Measurements from ENCODE around the gene GSKIP. TPM values are rescaled to one million over a fixed set of nuclear protein-coding genes. Genes with fewer than 3 reads are reported as not detected.

The GSKIP gene
- total RNA-seq, 1 donor from 2014 or later, result 13.6 TPM

- H3K36me3 Mint-ChIP-seq, result no peaks in the 10 kb centered on the region
- no peak overlapping the region for H3K4me3 Mint-ChIP-seq
- no peak for TF ChIP-seq CTCF (IDR thresholded peaks at IDR 0.05; ENCODE audit: unreplicated experiment)
- no peak overlapping the region for H3K27ac Mint-ChIP-seq
- H3K9me3 Mint-ChIP-seq, result no peaks in the 10 kb centered on the region
- no peaks in the 10 kb centered on the region for H3K4me1 Mint-ChIP-seq
- no peaks in the 10 kb centered on the region for H3K27me3 Mint-ChIP-seq (ENCODE audit: low read depth)
- no peak for DNase-seq (ENCODE audit: low spot score in 2 of 2, unreplicated experiment in 2 of 2)
Measured at GRCh38 chr14:96409701-96410100, 46.4 kb downstream of the GSKIP start.

- Mint-ChIP-seq H3K4me3 (no peak overlapping the region), H3K27ac (no peak overlapping the region), H3K27me3 (ENCODE audit: low read depth) (no peaks in the 10 kb centered on the region), H3K4me1 (no peaks in the 10 kb centered on the region), H3K36me3 (no peaks in the 10 kb centered on the region), H3K9me3 (no peaks in the 10 kb centered on the region)
- TF ChIP-seq CTCF (IDR thresholded peaks at IDR 0.05; ENCODE audit: unreplicated experiment), result no peak
- DNase-seq (ENCODE audit: low spot score in 2 of 2, unreplicated experiment in 2 of 2), result no peak
Measured at GRCh38 chr14:96410119-96410518, 46.8 kb downstream of the GSKIP start.

- H3K27me3 Mint-ChIP-seq (ENCODE audit: low read depth), result no peaks in the 10 kb centered on the region
- H3K27ac Mint-ChIP-seq, result no peak overlapping the region
- no peak overlapping the region for H3K4me3 Mint-ChIP-seq
- no peaks in the 10 kb centered on the region for H3K9me3 Mint-ChIP-seq
- no peaks in the 10 kb centered on the region for H3K4me1 Mint-ChIP-seq
- no peak for DNase-seq (ENCODE audit: low spot score in 2 of 2, unreplicated experiment in 2 of 2)
- H3K36me3 Mint-ChIP-seq, result no peaks in the 10 kb centered on the region
- TF ChIP-seq CTCF (IDR thresholded peaks at IDR 0.05; ENCODE audit: unreplicated experiment), result no peak
Measured at GRCh38 chr14:96413526-96413925, 50.2 kb downstream of the GSKIP start.

GRCh38 chr14:96415559-96415958 lies 52.2 kb downstream of the GSKIP start:
- DNase-seq (ENCODE audit: low spot score in 2 of 2, unreplicated experiment in 2 of 2), result no peak
- no peaks in the 10 kb centered on the region for H3K4me1 Mint-ChIP-seq
- no peaks in the 10 kb centered on the region for H3K9me3 Mint-ChIP-seq
- no peak overlapping the region for H3K4me3 Mint-ChIP-seq
- H3K36me3 Mint-ChIP-seq, result no peaks in the 10 kb centered on the region
- no peak overlapping the region for H3K27ac Mint-ChIP-seq
- no peaks in the 10 kb centered on the region for H3K27me3 Mint-ChIP-seq (ENCODE audit: low read depth)
- no peak for TF ChIP-seq CTCF (IDR thresholded peaks at IDR 0.05; ENCODE audit: unreplicated experiment)

GRCh38 chr14:96416292-96416691 lies 53.0 kb downstream of the GSKIP start:
- Mint-ChIP-seq H3K36me3 (no peaks in the 10 kb centered on the region), H3K27me3 (ENCODE audit: low read depth) (no peaks in the 10 kb centered on the region), H3K4me1 (no peaks in the 10 kb centered on the region), H3K9me3 (no peaks in the 10 kb centered on the region), H3K27ac (no peak overlapping the region), H3K4me3 (no peak overlapping the region)
- no peak for TF ChIP-seq CTCF (IDR thresholded peaks at IDR 0.05; ENCODE audit: unreplicated experiment)
- no peak for DNase-seq (ENCODE audit: low spot score in 2 of 2, unreplicated experiment in 2 of 2)

- no peak for TF ChIP-seq CTCF (IDR thresholded peaks at IDR 0.05; ENCODE audit: unreplicated experiment)
- H3K9me3 Mint-ChIP-seq, result no peaks in the 10 kb centered on the region
- H3K36me3 Mint-ChIP-seq, result no peaks in the 10 kb centered on the region
- no peak overlapping the region for H3K4me3 Mint-ChIP-seq
- no peak overlapping the region for H3K27ac Mint-ChIP-seq
- no peaks in the 10 kb centered on the region for H3K27me3 Mint-ChIP-seq (ENCODE audit: low read depth)
- peaks cover 1% of the 10 kb centered on the region for H3K4me1 Mint-ChIP-seq
- DNase-seq (ENCODE audit: low spot score in 2 of 2, unreplicated experiment in 2 of 2), result no peak
Measured at GRCh38 chr14:96417254-96417653, 53.9 kb downstream of the GSKIP start.
